ENCODE data around the gene D2HGDH.

D2HGDH gene

DNA sequence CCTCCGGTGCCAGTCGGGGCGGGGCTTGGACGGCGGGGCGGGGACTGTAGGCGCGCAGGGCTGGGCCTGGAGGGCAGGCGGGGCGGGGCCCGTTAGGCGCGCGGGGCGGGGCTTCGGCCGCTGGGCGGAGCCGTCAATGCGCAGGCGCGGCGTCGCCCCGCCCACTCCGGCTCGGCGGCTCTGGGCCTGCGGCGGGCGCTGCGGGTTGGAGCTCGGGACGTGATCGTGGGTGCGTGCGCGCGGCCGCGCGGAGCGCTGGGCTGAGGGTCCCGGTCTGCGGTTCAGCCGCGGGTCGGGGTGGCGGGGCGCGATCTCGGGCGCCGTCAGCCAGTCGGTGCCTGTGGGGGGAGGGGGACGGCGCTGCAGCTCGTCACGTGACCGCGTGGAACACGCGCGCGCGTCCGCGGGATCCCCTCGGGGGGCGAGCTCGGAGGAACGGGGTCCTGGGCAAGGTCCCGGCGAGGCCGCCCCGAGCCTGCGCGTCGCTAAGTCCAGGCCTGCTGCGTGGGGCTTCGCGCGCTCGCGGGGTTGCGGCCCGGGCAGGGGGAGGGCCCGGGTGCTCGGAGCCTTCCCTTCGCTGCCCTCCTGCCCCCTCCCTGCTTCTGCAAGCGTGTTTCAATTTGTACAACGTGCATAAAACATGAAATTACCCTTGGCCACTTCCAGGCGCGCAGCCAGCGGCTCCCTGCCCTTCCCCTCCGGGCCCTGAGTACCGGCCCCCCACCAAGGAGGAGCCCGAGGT, at the start of gene D2HGDH:
Gene D2HGDH, plus strand, starts transcription at position 164 of the 742 bp plus-strand sequence. CDS start 595 bp downstream, outside the sequence.
- H3K9me3 ChIP-seq: no peaks in the 10 kb centered on the region
- H3K27ac ChIP-seq: peak within 1 kb of the TSS; percentile 83
- peak within 1 kb of the TSS; percentile 97 for H3K4me3 ChIP-seq (ENCODE audit: low read depth in 1 of 2, low read length in 1 of 2)
- no peaks in the 10 kb centered on the region for H3K27me3 ChIP-seq
- no peaks in the 10 kb centered on the region for H3K36me3 ChIP-seq
- no peak for TF ChIP-seq CTCF (IDR thresholded peaks at IDR 0.05)
- H3K4me1 ChIP-seq (ENCODE audit: control insufficient read depth in 1 of 2, insufficient read depth in 1 of 2, low read depth in 1 of 2, low read length in 1 of 2): peaks cover 54 to 58% of the 10 kb centered on the region in 2 experiments

DNA sequence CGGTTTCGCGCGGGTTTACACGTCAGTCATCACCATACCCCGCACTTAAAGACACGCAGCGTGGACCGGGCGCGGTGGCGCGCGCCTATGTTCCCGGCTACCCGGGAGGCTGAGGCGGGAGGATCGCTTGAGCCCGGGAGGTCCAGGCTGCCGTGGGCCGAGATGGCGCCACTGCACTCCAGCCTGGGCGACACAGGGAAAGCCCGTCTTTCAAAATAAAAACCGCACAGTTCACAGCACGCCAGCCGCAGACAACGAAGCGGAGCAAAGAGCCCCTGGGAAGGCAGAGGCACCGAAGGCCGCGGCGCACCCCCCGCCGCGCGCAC, 48.1 kb upstream of the D2HGDH start:
- Histone ChIP-seq H3K9me3 (no peaks in the 10 kb centered on the region), H3K27me3 (no peaks in the 10 kb centered on the region), H3K27ac (peak overlapping the region; percentile 88), H3K4me1 (ENCODE audit: control insufficient read depth in 1 of 2, insufficient read depth in 1 of 2, low read depth in 1 of 2, low read length in 1 of 2) (peaks cover 22% of the 10 kb centered on the region in 2 experiments), H3K36me3 (peaks cover 6% of the 10 kb centered on the region), H3K4me3 (ENCODE audit: low read depth in 1 of 2, low read length in 1 of 2) (peak overlapping the region; percentile 81 to 93)
- no peak for TF ChIP-seq CTCF (IDR thresholded peaks at IDR 0.05)

DNA sequence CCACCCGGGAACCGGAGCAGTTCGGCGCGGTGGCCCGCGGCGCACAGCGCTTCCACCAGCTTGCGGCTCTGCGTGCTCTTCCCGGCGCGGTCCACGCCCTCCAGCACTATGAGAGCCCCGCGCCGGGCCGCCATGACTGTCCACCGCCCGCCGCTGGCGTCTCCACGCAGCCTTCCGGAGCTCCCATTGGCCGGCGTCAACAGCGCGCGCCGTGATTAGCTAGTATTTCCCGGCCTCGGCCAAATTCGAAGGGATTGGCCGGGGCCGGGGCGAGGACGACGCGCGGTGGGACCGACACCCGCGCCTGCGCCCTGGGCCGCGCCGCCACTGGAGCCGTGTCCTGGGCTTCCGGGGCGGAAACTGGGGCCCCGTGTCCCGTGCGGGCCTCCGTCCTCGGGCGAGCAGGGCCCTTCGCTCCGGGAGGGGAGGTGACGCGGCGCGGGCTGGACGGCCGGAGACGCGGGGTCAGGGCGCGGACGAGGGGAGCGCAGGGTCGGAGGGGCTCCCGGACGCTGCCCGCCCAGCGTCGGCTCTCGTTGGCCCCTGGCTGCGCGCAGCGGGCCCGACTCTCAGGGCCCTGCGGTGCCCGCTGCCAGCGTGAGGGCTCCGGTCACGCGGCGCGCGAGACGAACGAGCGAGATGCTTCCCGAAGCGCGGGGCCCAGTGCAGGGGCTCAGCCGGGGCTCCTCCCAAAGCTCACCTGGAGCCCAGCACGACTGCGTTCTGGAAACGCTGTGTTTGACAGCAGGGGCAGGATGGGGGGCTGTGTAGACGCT, 47.6 kb upstream of the D2HGDH start, which contains the start of gene DTYMK:
Gene DTYMK, minus strand, starts transcription at position 166 of the 776 bp plus-strand sequence. Its CDS starts 32 bp downstream, at position 134.
- peak; percentile 43 for TF ChIP-seq CTCF (IDR thresholded peaks at IDR 0.05)
- Histone ChIP-seq H3K27me3 (no peaks in the 10 kb centered on the region), H3K36me3 (peaks cover 5% of the 10 kb centered on the region)

GRCh38 chr2:241689306-241689705, 45.1 kb upstream of the D2HGDH start:
- Histone ChIP-seq H3K27ac (no peak overlapping the region), H3K4me3 (ENCODE audit: low read depth in 1 of 2, low read length in 1 of 2) (no peak overlapping the region), H3K9me3 (no peaks in the 10 kb centered on the region), H3K36me3 (peaks cover 5% of the 10 kb centered on the region), H3K4me1 (ENCODE audit: control insufficient read depth in 1 of 2, insufficient read depth in 1 of 2, low read depth in 1 of 2, low read length in 1 of 2) (peaks cover 22% of the 10 kb centered on the region in 2 experiments), H3K27me3 (no peaks in the 10 kb centered on the region)
- no peak for TF ChIP-seq CTCF (IDR thresholded peaks at IDR 0.05)

More for the DNA sequence above, 47.6 kb upstream of the D2HGDH start, which contains the start of gene DTYMK:
- Histone ChIP-seq H3K27ac (peak within 1 kb of the TSS; percentile 88), H3K4me1 (ENCODE audit: control insufficient read depth in 1 of 2, insufficient read depth in 1 of 2, low read depth in 1 of 2, low read length in 1 of 2) (peaks cover 22% of the 10 kb centered on the region in 2 experiments), H3K9me3 (no peaks in the 10 kb centered on the region), H3K4me3 (ENCODE audit: low read depth in 1 of 2, low read length in 1 of 2) (peak within 1 kb of the TSS; percentile 81 to 93)

- no peak for TF ChIP-seq CTCF (IDR thresholded peaks at IDR 0.05)
- H3K4me3 ChIP-seq (ENCODE audit: low read depth in 1 of 2, low read length in 1 of 2): no peak overlapping the region
- H3K9me3 ChIP-seq: no peaks in the 10 kb centered on the region
- no peaks in the 10 kb centered on the region for H3K27me3 ChIP-seq
- H3K27ac ChIP-seq: no peak overlapping the region
- H3K4me1 ChIP-seq (ENCODE audit: control insufficient read depth in 1 of 2, insufficient read depth in 1 of 2, low read depth in 1 of 2, low read length in 1 of 2): peaks cover 22 to 24% of the 10 kb centered on the region in 2 experiments
- H3K36me3 ChIP-seq: peaks cover 5% of the 10 kb centered on the region
Measured at GRCh38 chr2:241690202-241690717, 44.2 kb upstream of the D2HGDH start.

All from neutrophil (primary cell).